ENCODE measurements around the gene DYNLT5.
"Not testable (repeated sequence)": the region's sequence is repeated elsewhere in the genome, so short reads cannot be mapped to it uniquely, and the experiment has no call there.

Gene DYNLT5

DNA sequence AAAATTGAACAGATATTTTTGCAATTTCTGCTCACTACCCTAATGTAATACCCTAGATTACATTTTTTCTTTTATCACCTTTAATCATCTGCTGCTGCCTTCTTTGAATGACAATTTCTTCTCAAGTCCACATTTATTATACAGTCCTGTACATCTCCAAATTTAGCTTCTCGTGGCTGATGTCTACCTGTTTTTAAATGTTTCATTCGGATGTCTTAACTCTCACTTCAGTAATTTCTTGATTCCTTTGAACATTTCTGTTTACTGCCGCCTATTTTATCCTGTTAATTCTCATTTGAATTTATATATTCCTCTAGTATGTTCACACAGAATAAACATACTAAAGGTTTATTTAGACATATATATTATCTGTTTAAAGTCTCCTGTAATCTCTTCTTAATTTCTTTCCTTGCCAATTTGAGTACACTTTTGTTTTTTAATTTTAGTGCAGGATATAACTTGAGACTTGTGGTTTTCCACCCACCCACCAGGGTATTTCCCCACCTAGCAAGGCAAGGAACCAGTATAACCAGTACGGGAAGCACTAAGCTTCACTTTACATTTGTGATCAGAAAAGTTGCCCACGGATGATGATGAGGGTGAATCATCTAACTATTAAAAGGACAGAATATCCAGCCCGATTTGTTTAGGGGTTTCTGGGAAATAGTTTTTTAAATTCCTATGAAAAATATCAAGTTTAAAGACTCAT lies 36.1 kb downstream of the DYNLT5 start:
- DNase-seq (ENCODE audit: low spot score) = no peak

DNA sequence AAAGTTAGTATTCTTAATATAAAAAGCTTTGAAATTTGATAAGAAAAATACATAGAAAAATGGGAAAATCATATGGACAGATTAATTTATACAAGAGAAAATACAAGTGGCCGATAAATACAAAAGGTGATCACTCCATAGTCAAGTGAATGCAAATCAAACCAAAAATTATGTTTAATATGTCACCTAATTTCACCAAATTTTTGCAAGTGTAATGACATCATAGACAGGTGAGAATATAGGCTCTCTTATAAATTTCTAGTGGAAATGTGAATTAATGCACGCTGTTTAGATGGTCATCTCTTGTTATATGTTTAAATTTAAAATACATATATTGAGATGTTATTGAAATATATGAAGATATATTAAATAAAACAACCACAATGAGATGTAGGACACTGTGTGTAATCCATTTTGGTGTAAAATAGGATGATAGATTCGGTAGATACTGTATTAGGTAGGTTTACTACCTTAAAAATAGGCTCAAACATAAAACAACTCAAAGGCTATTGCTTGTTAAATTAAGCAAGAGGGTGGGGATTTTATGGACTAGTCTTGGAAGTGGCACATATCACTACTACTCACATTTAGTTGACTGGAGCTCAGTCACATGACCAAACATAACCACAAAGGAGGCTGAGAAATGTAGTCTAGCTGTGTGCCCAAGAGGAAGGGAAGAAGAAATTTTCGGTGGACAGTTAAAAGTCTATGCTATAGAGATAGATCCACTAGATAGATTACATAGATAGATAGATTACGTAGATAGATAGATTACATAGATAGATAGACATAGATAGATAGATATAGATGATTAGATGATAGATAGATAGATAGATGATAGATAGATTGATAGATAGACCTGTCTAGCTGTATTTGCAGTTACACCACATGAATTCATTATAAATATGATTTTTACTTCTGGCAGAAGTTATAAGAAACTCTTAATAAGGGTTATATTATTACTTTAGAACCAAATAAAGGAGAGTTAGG lies 39.7 kb downstream of the DYNLT5 start:
- DNase-seq (ENCODE audit: low spot score) = no peak

DNA sequence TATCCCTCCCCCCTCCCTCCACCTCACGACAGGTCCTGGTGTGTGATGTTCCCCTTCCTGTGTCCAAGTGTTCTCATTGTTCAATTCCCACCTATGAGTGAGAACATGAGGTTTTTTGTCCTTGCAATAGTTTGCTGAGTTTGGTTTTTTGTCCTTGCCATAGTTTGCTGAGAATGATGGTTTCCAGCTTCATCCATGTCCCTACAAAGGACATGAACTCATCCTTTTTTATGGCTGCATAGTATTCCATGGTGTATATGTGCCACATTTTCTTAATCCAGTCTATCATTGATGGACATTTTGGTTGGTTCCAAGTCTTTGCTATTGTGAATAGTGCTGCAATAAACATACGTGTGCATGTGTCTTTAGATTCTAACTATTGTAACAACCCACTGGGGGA lies 43.6 kb downstream of the DYNLT5 start:
- not testable (repeated sequence) for DNase-seq (ENCODE audit: low spot score)

DNA sequence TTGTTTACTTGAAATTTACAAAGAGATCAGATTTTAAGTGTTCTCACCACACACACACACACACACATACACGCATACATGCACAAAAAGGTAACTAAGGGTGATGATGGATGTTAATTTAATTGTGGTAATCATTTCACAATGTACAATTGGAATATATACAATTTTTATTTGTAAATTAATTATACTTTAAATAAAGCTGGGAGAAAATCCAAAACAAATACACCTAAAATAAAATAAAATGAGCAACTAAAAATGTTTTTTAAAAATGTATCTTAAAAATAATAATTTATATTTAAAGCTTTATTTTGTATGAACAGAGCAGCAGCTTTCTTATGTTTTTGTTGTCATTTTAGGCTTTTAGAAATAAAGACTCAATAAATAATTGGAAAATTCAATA lies 57.0 kb downstream of the DYNLT5 start:
- no peak for DNase-seq (ENCODE audit: low spot score)

DNA sequence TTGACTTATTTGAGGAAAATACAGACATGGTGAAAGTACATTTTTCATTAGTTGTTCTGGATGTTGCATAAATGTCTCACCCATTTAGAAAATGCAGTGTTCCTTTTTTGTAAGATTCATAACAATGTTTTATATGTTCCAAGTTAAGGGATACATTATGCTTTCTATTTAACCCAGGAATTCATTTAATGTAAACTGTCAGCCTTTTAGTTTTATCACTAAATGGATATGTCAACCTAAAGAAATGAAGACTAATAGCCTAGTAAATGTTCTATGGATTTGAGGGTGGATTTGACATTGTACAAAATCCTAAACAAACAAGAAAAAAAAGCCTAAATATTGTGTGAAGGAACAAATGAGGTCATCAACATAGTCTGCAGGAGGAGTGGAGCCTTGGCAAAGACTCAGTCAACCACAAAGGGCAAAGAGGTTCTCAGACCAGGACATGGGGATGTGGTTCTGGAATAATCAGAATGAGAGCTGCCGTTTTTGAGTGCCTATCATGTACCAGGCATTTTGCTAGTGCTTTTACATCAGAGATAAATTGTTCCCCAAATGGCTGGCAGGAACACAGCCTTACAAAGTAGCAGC lies 57.6 kb downstream of the DYNLT5 start:
- no peak for DNase-seq (ENCODE audit: low spot score)

DNA sequence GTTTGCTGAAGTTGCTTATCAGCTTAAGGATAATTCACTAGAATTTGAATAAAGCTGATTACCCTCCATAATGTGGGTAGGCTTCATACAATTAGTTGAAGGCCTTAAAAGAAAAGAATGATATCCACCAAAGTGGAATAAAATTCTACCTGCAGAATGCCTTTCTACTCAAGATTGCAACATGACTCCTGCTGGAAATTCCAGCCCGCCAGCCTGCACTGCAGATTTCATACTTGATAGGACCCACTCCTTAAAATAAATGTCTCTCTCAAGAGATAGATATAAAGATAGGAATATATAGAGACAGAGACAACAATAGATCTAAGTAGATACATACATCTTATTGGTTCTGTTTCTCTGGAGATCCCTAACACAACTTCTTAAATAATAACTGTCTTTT lies 72.5 kb downstream of the DYNLT5 start:
- DNase-seq (ENCODE audit: low spot score) = no peak

Data from cerebellar cortex (tissue), 1 donor.